ENCODE results near the gene CDKL1.

Gene CDKL1

DNA sequence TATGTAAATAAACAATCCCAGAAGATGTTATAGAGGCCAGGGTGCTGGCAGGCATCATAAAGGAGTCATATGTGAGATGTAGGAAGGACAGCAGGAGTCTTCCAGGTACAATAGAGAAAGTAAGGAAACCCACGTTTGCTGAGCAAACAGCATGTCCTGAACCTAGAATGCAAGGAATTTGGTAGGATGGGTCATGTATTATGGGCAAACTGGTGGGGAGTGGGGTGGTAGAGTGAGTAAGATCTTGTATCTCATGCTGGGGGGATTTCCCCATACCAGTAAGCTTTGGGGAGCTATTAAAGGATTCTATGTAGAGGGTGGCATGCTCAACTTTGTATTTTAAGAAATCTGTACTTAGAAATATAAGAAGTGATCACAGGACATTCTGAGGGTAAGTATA lies 41.0 kb downstream of the CDKL1 start:
- Mint-ChIP-seq H3K9me3 (ENCODE audit: low read depth) (no peaks in the 10 kb centered on the region), H3K27me3 (no peaks in the 10 kb centered on the region), H3K4me3 (no peak overlapping the region), H3K4me1 (ENCODE audit: low read depth) (peaks cover 8% of the 10 kb centered on the region), H3K27ac (no peak overlapping the region), H3K36me3 (peaks cover 30% of the 10 kb centered on the region)

DNA sequence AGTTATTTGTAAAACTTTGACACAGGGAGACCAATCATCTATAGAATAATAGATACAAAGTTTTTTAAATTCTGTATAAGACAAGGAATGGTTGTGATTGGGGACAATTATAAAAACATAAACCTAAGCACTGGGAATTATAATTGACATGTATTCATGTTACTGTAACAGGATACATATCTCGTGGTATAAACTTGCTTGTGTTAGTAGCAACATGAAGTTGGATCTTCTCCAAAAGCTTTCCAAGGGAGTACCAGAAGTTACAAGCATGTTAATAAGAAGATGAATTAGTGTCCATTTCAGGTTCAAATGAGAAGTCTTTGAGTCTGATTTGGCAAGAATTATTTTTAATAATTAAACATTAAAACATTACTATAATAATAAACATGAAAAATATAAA lies 42.2 kb downstream of the CDKL1 start:
- Mint-ChIP-seq H3K4me1 (ENCODE audit: low read depth) (peaks cover 5% of the 10 kb centered on the region), H3K27ac (no peak overlapping the region), H3K27me3 (no peaks in the 10 kb centered on the region), H3K9me3 (ENCODE audit: low read depth) (no peaks in the 10 kb centered on the region), H3K36me3 (peaks cover 30% of the 10 kb centered on the region), H3K4me3 (no peak overlapping the region)

DNA sequence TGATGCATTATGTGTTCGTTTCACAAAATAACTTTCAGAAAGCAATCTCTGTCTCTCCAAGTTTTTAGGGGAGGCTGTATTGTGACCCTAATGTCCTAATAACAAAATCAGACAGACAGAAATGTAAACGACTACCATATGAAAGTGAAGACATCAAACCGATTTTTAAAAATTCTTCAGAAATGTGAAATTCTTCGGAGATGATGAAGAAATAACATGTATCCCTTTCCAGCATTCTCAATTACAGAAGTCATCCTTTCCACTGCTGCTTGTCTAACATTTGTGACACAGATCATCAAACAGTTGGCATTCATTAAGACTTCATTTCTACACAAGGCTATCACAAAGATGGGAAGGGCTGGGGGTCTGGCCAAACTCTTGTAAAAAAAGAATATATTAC lies 43.6 kb downstream of the CDKL1 start:
- H3K36me3 Mint-ChIP-seq, result peaks cover 23% of the 10 kb centered on the region
- H3K27ac Mint-ChIP-seq, result no peak overlapping the region
- H3K27me3 Mint-ChIP-seq, result no peaks in the 10 kb centered on the region
- H3K4me3 Mint-ChIP-seq, result no peak overlapping the region
- H3K9me3 Mint-ChIP-seq (ENCODE audit: low read depth), result no peaks in the 10 kb centered on the region
- H3K4me1 Mint-ChIP-seq (ENCODE audit: low read depth), result peaks cover 4% of the 10 kb centered on the region

DNA sequence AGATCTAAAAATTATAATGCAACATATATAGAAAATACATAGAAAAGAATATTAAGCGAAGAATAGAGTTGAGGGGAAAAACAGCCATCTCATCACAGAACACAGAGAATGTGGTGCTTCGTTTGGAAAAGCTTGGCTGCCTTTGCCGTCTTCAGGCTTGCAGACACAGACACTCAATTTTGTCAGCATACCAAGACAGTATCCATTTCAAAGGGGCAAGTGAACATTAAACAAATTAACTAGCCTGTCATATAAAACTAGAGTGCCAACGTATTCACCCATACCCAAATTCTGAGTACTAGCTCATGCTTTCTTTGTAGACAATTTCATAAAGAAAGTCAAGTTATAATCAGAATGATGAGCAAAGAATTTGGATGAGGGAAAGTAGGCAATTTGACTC lies 44.1 kb downstream of the CDKL1 start:
- Mint-ChIP-seq H3K4me1 (ENCODE audit: low read depth) (peaks cover 4% of the 10 kb centered on the region), H3K4me3 (no peak overlapping the region), H3K27ac (no peak overlapping the region), H3K27me3 (no peaks in the 10 kb centered on the region), H3K36me3 (peaks cover 20% of the 10 kb centered on the region), H3K9me3 (ENCODE audit: low read depth) (no peaks in the 10 kb centered on the region)

DNA sequence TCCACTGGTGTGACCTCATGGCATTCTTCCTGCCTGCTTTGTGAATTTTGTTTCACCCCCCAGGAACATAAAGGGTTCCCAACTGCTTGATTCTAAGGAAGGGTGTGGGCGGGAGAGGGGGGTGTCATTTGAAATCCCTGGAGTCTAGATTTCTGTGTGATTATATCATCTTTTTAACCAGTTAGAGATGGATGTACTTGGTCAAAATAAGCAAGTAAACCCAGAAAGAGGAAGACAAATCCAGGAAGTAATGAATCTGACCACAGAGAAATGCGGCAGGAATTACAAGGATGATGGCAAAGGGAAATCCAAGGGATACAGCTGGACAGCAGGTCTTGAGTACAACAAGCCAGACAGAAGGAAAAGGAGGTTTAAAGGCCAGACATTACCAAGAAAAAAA lies 45.7 kb downstream of the CDKL1 start:
- Mint-ChIP-seq H3K36me3 (peaks cover 10% of the 10 kb centered on the region), H3K4me1 (ENCODE audit: low read depth) (peaks cover 4% of the 10 kb centered on the region), H3K27me3 (no peaks in the 10 kb centered on the region)

DNA sequence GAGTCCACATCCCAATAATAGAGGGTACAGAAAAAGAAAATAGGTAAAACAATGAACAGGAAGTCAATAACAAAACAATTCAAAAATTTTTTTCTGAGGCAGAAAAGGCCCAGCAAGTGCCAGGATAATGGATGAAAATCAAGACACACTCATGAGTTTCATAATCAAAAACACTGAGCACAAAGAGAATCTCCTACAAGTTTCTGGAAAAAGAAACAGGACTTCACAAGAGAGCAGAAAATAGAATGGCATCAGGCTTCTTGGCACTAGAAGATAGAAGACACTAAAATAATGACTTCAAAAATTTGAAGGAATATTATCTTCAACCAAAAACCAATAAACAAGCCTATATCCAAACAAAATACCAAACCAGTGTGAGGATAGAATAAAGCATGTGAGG lies 47.7 kb downstream of the CDKL1 start:
- H3K27me3 Mint-ChIP-seq, result no peaks in the 10 kb centered on the region
- H3K9me3 Mint-ChIP-seq (ENCODE audit: low read depth), result no peaks in the 10 kb centered on the region
- H3K4me1 Mint-ChIP-seq (ENCODE audit: low read depth), result peaks cover 13% of the 10 kb centered on the region
- H3K27ac Mint-ChIP-seq, result no peak overlapping the region
- no peak overlapping the region for H3K4me3 Mint-ChIP-seq
- H3K36me3 Mint-ChIP-seq, result peaks cover 12% of the 10 kb centered on the region

More for the DNA sequence above, 45.7 kb downstream of the CDKL1 start:
- Mint-ChIP-seq H3K27ac (no peak overlapping the region), H3K4me3 (no peak overlapping the region), H3K9me3 (ENCODE audit: low read depth) (no peaks in the 10 kb centered on the region)

DNA sequence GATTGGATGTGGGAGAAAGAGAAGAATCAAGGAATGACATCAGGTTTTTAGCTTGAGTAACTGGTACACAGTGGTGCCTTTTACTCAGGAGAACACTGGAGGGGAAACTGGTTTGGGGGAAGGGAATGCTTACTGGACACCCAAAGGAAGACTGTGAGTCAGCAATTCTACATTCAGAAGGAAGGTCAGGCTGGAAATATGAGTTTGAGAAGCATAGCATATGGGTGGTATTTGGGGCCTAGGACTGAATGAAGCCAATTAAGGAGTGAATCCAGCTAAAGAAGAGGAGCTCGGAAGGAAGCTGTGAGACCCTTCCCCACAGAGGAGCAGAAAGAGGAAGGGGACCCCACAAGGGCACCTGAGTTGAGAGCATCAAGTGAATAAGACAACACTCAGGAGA lies 49.2 kb downstream of the CDKL1 start:
- Mint-ChIP-seq H3K4me1 (ENCODE audit: low read depth) (peaks cover 27% of the 10 kb centered on the region), H3K36me3 (peaks cover 12% of the 10 kb centered on the region), H3K27me3 (no peaks in the 10 kb centered on the region), H3K4me3 (no peak overlapping the region), H3K27ac (no peak overlapping the region), H3K9me3 (ENCODE audit: low read depth) (no peaks in the 10 kb centered on the region)

DNA sequence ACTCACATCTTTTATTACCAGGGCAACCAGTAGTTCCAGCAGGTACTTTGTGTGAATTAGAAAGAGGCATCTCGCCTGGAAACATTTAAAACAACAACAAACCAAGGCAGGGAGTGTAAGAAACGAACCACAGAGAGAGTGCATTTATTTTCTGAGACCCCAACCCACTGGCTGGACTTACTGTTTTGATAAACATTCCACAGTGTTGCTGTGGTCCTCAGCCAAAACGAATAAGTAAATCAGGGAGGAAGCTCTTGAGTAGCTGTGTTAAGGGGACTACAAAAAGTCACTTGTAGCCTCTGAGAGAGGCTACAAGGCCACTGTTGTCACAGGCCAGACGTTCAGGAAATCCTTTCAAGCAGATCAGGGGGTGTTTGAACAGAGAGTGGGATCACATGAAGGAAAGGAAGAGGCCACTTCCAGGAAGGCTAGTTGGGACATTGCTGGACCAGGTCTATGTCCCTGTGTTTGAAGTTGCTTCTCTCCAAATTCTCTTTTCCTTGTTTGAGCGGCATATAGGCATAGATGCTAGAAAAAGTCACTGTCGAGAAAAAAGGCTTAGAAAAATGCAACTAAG lies 50.7 kb downstream of the CDKL1 start:
- Mint-ChIP-seq H3K4me1 (ENCODE audit: low read depth) (peaks cover 28% of the 10 kb centered on the region), H3K36me3 (peaks cover 11% of the 10 kb centered on the region), H3K4me3 (no peak overlapping the region), H3K27me3 (no peaks in the 10 kb centered on the region), H3K9me3 (ENCODE audit: low read depth) (no peaks in the 10 kb centered on the region), H3K27ac (peak overlapping the region; percentile 5)

DNA sequence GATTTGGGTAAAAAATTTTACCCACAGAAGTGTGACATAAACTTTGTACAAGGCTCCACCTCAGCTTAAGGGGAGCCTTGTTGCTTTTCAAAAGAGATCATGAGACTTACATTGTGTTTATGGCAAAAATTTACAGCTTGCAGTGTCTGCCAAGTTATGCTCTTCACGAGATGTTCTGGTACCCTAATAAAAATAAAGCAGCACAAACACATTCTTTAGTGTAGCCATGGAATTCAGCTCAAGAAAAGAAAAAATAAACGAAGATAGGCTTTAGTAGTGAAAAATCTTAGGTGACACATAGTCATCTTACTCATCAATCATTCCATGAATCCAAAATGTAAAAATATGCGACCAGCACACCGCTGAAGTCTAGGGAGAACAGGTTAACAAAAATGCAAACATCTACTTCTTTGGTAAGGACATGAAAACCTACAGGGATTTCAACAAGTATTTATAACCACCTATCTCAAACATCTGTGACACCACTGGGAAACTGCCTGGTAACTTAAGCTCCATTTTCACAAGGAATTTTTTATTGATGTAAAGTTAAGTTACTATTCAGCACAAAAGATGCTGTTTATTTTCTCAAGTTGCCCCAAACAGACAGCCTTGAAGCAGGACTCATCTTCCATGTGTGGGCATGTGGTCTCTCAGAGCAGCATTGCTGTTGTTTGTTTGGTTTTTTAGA lies 51.7 kb downstream of the CDKL1 start:
- Mint-ChIP-seq H3K27ac (peak overlapping the region; percentile 22), H3K36me3 (peaks cover 13% of the 10 kb centered on the region), H3K4me3 (no peak overlapping the region)

DNA sequence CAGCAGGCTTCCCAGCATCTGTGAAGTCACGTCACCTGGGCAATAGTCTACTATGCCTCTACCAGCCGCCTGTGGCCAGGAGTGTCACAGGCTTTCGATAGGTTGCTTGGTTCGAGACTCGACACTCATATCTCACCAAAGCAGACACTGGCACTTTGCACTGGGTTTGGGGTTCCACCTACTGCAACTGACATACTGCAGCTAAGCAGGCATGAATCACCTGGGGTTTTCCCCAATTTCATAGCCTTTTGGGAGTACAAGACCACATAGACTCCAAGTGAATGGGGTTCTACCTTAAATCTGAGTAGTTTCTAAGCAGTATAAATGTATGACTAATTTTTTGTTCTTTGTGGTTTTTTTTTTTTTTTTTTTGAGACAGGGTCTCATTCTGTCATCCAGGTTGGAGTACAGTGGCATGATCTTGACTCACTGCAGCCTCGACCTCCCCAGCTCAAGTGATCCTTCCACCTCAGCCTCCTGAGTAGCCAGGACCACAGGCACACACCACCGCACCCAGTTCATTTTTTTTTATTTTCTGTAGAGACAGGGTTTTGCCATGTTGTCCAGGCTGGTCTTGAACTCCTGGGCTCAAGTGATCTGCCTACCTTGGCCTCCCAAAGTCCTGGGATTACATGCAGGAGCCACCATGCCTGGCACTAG lies 52.4 kb downstream of the CDKL1 start:
- peak overlapping the region; percentile 89 for H3K27ac Mint-ChIP-seq
- H3K27me3 Mint-ChIP-seq, result no peaks in the 10 kb centered on the region
- H3K4me3 Mint-ChIP-seq, result peak overlapping the region; percentile 36
- H3K36me3 Mint-ChIP-seq, result peaks cover 13% of the 10 kb centered on the region
- peaks cover 28% of the 10 kb centered on the region for H3K4me1 Mint-ChIP-seq (ENCODE audit: low read depth)
- H3K9me3 Mint-ChIP-seq (ENCODE audit: low read depth), result no peaks in the 10 kb centered on the region

More for the DNA sequence above, 51.7 kb downstream of the CDKL1 start:
- no peaks in the 10 kb centered on the region for H3K27me3 Mint-ChIP-seq
- no peaks in the 10 kb centered on the region for H3K9me3 Mint-ChIP-seq (ENCODE audit: low read depth)
- H3K4me1 Mint-ChIP-seq (ENCODE audit: low read depth), result peaks cover 28% of the 10 kb centered on the region

DNA sequence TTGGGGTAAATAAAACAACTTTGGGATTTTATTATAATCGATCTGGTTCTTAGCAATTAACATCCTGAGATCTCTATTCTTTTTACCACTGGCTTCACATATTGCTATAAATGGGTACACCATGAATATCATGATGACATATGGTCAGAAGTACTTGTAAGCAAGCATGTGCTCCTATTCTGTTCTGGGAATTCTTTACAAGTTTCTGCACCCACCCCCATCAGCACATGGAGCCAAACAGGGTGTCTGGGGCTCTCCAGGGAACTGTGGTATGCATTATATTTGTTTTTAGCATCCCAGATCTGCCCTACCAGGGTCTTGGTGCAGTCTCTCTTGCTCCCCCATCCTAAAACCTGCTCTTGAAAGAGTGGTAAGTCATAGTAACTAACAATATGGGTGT lies 53.2 kb downstream of the CDKL1 start:
- no peak overlapping the region for H3K4me3 Mint-ChIP-seq
- no peaks in the 10 kb centered on the region for H3K27me3 Mint-ChIP-seq
- peaks cover 13% of the 10 kb centered on the region for H3K36me3 Mint-ChIP-seq
- H3K9me3 Mint-ChIP-seq (ENCODE audit: low read depth), result no peaks in the 10 kb centered on the region
- H3K4me1 Mint-ChIP-seq (ENCODE audit: low read depth), result peaks cover 28% of the 10 kb centered on the region
- peak overlapping the region; percentile 89 for H3K27ac Mint-ChIP-seq

DNA sequence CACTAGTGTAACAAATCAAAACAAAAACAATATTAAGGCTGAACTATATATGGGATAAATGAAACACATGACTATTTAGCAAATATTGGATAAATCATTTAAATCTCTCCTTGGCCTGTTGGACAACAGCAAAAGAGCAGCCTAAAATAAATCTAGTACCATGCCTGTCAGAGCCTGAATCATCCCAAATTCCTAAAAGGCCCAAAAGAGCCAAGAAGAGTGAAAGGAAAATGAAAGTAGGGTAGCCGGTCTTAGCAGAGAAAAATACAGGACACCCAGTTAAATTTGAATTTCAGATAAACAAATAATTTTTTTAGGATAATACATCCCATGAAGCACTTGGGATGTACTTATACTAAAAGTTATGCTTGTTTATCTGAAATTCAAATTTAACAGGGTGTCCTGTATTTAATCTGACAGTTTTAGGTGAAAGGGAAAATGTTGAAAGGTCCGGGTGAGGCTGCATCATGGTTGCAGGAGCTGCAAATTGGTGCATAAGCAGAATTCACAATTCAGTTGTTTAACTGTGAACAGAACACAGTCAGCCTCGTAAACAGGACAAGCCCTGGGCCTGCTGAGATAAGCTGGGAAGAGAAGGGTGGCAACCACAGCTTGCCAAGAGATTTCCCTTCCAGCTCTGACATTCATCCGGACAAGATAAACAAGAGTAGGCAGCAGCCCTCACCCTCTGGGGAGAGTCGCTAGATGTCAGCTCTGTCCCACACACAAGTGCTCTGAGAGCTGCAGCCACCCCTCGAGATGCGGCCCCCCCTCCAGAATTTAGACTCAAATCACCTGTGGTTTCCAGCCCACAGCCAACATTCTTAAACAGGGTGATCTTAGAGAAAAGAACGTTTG lies 54.2 kb downstream of the CDKL1 start:
- peaks cover 28% of the 10 kb centered on the region for H3K4me1 Mint-ChIP-seq (ENCODE audit: low read depth)
- no peaks in the 10 kb centered on the region for H3K27me3 Mint-ChIP-seq
- H3K4me3 Mint-ChIP-seq, result no peak overlapping the region
- no peaks in the 10 kb centered on the region for H3K9me3 Mint-ChIP-seq (ENCODE audit: low read depth)
- H3K27ac Mint-ChIP-seq, result peak overlapping the region; percentile 5
- H3K36me3 Mint-ChIP-seq, result peaks cover 13% of the 10 kb centered on the region

DNA sequence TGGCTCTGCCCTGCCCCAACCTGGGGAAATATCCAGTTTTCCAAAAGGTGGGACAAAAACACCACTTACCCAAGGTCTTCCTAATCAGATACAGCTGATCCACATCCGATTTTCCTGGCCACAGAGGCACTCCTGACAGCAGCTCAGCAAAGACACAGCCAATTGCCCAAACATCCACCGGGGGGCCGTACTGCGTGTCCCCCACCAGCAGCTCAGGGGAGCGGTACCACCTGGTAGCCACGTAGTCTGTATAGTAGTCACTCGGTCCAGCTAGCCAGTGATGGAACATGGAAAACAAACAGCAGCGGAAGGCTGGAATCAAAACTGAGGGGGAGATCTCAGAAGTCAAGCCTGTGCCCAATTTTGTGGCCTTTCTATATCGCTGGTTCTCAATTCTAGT lies 55.7 kb downstream of the CDKL1 start:
- H3K4me1 Mint-ChIP-seq (ENCODE audit: low read depth), result peaks cover 34% of the 10 kb centered on the region
- no peak overlapping the region for H3K4me3 Mint-ChIP-seq
- no peaks in the 10 kb centered on the region for H3K27me3 Mint-ChIP-seq
- H3K27ac Mint-ChIP-seq, result no peak overlapping the region
- peaks cover 12% of the 10 kb centered on the region for H3K36me3 Mint-ChIP-seq
- no peaks in the 10 kb centered on the region for H3K9me3 Mint-ChIP-seq (ENCODE audit: low read depth)

DNA sequence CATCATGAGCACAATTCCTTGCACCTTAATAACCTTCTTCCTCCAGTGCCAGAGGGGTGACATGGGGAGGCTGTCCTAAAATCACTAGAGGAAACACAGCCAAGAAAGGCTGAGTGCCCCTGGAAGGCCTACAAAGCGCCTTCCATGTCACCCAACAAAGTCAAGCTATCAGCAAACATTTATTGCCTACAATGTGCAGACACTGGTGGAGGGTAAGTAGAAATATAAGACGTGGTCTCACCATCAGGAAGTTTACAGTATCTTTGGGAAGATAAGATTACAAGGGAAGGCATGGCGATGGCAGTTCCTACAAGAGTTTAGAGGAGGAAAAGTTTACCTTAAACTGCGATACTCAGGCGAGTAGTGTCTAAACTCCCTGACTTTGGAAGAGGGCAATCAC lies 56.6 kb downstream of the CDKL1 start:
- H3K36me3 Mint-ChIP-seq, result peaks cover 8% of the 10 kb centered on the region
- no peaks in the 10 kb centered on the region for H3K9me3 Mint-ChIP-seq (ENCODE audit: low read depth)
- H3K4me1 Mint-ChIP-seq (ENCODE audit: low read depth), result peaks cover 40% of the 10 kb centered on the region
- H3K4me3 Mint-ChIP-seq, result no peak overlapping the region
- H3K27ac Mint-ChIP-seq, result peak overlapping the region; percentile 8
- H3K27me3 Mint-ChIP-seq, result no peaks in the 10 kb centered on the region

All from activated naive CD8-positive, alpha-beta T cell (primary cell).